Measurements from ENCODE around the gene OAS1.
A peak's percentile ranks its signal among the peaks of the same experiment; 100 is the strongest.

The OAS1 gene

DNA sequence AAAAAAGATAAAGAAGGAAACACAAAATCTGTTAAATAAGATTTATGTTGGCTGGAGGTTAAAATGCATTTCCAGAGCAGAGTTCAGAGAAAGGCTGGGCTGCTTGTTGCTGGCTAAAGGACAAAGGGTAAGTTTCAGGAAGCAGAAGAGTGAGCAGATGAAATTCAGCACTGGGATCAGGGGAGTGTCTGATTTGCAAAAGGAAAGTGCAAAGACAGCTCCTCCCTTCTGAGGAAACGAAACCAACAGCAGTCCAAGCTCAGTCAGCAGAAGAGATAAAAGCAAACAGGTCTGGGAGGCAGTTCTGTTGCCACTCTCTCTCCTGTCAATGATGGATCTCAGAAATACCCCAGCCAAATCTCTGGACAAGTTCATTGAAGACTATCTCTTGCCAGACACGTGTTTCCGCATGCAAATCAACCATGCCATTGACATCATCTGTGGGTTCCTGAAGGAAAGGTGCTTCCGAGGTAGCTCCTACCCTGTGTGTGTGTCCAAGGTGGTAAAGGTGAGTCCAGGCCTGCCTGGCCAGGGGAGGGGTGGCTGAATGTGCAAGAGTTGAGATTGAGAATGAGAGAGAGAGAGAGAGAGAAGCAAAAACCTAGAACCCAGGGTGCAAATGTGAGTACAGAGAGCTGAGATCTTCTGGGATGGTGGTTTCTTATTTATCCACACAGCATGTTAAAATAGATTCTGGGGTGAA, at the start of gene OAS1:
Gene OAS1, plus strand, starts transcription at position 251 of the 703 bp plus-strand sequence. Its CDS starts 78 bp downstream, at position 329.
- peak; percentile 62 for DNase-seq (ENCODE audit: low spot score)

DNA sequence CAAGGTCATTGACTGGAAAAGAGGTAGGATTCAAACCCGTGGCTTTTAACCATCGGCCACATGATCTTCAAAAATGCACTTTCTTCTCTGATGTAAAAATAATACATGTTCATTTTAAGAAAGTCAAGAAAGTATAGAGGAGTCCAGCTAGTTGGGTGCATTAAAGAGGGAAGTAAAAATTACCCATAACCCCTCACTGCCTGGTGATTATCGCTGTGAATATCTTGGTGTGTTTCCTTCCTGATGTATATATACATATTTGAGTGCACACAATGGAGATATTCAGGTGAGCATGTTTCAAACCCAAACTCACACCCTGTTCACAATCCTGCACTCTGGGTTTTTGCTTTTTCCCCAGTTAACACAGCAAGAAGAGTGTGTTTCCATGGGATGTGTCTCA, 47.5 kb upstream of the OAS1 start:
- no peak for DNase-seq (ENCODE audit: low spot score)

DNA sequence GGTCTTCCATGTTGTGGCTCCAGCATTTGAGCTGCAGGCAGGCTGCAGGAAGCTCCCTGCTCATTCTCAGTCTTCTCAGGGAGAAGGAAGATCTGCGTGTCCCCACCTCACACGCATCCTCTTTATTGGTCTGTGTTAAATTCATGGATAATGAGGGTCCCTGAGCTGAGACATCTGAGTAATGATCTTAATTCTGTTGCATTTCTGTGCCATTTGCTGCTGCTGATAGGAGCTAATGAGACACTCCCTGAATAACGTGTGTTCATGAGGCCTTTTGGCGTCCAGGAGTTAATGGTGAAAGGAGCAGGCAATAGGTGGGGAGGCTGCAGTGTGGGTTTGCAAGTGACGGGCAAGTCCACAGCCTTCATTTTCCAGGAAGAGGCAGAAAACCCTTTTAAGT, 46.6 kb upstream of the OAS1 start:
- DNase-seq (ENCODE audit: low spot score) = no peak

DNA sequence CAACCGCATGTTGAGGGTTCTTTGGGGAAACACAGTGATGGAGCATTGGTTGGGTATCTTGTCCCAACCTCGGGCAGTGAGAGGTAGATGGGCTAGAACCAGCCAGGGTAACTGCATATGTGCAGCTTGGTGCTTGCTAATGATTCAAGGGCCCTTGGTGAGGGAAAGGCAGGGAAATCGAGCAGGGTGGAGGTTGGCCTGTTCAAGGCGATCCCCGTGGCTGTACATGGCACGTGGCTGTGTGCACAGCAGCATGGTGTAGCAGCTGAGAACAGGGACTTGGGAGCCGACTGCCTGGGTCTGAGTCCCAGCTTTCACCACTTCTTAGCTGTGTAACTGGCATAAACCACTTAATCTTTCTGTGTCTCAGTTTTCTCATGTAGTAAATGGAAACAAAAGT, 45.5 kb upstream of the OAS1 start:
- no peak for DNase-seq (ENCODE audit: low spot score)

DNA sequence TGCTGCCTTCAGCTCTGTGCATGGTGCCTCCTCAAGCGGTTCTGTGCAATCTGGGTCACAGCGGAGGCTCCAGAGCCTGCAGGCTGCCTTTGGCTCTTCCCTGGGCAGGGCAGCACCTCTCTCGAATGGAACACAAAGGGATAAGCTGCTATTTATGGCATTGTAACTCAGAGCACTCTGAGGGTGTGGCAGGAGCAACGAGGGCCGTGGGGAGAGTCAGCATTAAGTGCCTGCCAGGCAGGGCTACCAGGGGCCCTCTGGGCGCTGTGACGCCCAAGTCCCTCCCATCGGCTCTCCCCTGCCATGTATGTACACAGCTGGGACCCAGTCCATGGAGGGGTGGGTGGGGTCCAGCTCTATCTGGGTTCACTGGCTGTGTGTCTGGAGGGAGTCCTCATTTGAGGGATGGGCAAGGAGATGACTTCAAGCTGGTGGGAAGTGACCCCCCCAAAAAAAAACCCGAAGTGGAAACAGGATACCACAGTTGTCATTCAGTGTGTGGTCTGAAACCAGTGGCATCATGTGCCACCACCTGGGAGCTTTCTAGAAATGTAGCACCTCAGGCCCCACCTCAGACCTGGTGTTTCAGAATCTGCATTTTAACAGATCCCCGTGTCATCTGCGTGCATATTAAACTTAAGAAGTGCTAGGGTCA, 44.0 kb upstream of the OAS1 start:
- no peak for DNase-seq (ENCODE audit: low spot score)

DNA sequence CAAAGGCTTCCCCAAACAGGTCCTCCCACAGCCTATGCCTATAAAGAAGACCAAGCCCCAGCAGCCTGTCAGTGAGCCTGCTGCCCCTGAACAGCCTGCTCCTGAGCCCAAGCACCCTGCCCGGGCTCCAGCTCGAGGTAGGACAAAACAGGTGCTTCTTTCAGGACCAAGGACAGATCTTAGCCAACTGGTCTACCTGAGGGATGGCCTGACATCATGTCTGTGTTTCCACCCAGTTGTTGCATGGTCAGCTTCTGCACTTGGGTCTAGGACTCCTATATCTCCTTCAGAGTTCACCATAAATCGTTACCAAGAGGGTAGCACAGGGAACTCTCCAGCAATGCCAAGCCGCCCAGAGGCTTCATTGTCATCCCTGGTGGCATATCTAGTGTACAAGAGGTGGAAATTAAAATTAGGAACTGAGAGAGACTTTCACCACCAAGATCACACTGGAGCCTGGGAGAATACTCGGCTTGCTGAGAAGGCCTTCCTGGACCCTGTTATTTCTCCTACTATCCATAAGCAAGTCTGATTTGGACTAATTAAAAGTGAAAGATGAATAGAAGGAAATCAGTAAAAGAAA, 38.2 kb upstream of the OAS1 start:
- DNase-seq (ENCODE audit: low spot score) = no peak

DNA sequence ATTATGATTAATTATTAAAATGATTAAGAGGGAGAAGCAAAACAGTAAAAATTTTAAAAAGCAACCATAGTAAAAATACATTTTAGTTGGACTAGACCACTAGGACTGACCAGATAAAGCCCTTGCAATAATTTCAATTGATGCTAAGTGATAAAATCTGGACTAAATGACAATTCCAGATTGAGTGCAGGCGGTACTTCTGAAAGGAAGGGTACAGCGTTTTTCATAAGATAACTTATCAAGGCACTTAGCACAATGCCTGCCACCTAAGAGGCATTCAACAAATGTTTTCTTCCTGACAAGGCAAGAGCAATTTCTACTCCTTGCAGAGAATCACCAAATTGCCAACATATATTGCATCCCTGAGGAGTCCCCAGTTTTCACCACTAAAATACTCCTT, 37.7 kb upstream of the OAS1 start:
- no peak for DNase-seq (ENCODE audit: low spot score)

DNA sequence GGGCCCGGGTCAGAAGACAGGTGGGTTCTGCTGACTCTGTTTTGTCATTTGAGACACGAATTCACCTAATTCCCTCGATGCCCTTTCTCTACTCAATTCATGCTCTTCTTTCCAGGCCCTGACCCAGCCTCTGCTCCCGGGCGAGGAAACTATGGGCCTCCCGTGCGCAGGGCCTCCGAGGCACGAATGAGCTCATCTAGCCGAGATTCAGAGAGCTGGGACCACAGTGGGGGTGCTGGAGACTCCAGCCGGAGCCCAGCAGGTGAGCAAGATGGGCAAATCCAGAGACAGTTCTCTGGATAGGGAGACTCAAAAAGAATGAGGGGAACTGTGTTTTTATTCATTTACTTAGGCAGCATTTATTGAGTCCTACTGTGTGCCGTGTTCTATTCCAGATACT, 37.0 kb upstream of the OAS1 start:
- DNase-seq (ENCODE audit: low spot score) = no peak

DNA sequence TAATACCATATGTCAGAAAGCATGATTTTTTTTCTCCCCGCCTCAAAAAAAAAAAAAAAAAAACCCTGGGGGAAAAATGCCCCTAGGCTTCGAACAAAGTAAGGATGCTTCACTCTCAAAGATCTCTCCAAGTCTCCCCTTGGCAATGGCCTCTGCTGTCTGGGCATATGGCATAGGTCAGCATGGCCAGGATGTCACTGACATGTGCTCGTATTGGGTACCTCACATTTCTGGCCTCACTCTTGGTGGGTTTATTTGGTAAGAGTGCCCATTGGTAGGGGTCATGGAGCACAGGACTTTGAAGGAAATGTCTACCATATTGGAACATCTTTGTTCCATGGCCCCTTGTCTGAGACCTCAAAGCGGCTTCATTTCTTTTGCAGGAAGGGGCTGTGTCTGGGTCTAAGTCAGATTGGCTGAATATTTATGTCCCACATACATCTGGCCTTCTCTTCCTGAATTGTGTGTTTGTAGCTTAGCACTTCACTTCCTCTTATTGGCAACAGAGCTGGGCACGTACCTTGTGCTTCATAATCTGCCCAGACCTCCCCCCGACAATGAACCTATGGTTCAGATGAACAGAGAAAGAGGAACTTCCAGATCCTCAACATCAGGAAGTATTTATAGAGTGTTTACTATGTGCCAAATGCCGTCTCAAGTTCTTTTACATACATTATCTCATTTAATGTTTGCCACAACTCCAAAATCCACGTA, 36.3 kb upstream of the OAS1 start:
- peak; percentile 8 for DNase-seq (ENCODE audit: low spot score)

DNA sequence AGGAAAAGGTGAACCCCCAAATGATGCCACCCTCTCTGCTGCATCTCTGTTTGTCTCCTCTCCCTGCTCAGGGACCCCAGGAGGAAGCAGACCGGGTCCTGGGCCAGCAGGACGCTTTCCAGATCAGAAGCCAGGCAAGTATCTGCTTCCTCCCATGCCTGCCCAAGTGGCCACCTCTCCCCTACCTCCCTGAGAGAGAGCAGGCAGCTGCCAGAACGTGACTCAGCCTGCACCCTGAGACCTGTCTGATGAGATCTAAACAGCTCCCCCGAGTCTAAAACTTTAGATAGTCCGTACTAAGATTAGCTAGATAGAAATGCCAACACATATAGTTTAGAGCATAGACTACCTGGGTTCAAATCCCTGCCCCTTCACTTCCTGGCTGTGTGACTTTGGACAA, 31.2 kb upstream of the OAS1 start:
- no peak for DNase-seq (ENCODE audit: low spot score)

DNA sequence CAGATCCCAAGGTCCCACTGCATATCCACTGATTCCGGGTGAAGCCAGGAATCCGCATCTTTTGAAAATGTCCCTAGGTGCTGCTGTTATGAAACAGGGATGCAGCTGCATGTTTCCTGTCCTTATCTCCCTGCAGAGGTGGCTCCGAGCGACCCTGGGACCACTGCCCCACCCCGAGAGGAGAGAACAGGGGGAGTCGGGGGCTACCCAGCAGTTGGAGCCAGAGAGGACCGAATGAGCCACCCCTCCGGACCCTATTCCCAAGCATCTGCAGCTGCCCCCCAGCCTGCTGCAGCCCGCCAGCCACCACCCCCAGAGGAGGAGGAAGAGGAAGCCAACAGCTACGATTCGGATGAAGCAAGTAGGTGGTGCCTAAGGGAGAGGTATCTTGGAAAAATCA, 30.3 kb upstream of the OAS1 start:
- DNase-seq (ENCODE audit: low spot score) = no peak

DNA sequence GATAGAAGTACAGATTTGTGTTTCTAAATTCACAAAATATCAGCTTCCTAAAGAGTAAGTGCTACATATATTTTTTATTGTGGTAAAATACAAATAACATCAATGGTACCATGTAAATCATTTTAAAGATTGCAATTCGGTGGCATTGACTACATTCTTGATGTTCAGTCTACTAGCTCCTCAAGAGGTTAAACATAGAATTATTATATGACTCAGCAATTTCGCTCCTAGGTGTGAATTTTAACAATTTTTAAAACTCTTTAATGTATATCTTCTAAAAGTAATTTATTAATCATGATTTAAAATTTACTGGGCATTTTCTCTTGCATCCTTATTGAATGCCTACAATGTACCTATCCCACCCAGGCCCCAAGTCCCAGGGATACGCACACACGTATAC, 29.8 kb upstream of the OAS1 start:
- DNase-seq (ENCODE audit: low spot score) = no peak

DNA sequence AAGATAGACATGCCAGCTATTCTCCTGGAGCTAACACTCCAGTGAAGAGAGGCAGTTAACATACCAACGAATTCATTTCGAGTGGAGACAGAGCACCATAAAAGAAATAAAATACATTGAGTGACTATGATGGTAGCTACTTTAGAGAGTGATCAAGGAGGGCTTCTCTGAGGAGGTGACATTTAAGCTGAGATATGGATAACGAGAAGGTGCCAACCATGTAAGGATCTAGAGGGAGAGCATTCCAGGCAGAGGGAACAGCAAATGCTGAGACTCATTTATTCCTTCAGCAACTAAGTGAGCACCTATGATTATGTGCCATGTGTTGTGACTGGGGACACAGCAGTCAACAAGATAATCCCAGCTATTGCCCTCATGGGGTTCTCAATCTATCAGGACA, 28.3 kb upstream of the OAS1 start:
- no peak for DNase-seq (ENCODE audit: low spot score)

DNA sequence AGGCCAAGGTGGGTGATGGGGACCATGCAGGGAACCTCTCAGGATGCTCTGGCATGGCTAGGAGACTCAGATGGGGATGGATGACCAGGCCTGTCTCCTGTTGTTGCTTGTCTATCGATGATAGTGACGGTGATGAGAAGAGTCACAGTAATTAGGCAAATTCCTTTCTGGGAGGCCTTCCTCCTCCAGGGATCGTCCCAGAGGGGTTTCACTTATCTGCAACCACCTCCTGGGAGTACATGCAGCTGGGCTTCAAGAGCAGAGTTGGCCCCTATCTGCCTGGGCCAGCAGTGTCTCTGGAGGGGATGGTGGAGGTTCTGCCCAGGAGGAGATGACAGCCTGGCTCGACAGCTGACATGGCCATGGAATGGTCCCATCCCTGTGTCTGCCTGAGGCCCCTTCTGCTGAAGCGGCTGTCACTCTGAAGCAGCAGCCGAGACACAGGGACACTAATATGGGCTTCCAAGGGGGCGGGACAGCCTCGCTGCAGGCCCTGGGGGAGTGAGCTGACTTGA, 27.5 kb upstream of the OAS1 start:
- no peak for DNase-seq (ENCODE audit: low spot score)

DNA sequence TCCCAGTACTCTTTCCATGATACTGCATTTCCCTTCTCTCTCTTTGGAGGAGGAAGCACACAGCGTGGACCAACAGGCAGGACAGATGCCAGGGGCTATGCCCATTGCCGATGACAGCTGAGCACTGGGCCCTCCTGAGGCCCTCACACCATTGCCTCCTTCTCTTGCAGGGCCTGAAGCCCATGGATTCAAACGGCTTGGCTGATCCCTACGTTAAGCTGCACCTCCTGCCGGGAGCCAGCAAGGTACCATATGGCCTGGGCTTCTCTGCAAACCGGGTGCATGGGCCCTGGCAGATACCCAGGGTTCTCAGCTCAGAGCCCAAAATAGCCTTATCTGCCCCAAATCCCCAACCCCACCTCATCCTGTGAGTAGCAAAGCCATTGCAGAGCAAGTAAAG, 25.2 kb upstream of the OAS1 start:
- DNase-seq (ENCODE audit: low spot score) = no peak

DNA sequence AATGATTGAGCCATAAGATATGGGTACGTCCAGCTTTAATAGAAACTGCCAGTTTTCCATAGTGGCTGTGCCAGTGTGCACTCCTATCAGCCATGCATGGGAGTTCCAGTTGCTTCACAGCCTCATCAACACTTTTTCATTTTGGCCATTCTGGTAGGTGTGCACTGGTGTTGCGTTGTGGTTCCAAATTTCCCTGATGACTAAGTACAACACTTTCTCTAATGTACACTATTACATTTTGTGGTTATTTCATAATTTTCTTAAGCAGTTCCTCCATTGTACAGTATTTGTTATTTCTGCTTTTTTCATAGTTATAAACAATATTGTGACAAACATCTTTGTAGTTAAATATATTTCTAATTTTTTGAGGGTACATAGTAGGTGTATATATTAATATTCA, 21.5 kb upstream of the OAS1 start:
- no peak for DNase-seq (ENCODE audit: low spot score)

DNA sequence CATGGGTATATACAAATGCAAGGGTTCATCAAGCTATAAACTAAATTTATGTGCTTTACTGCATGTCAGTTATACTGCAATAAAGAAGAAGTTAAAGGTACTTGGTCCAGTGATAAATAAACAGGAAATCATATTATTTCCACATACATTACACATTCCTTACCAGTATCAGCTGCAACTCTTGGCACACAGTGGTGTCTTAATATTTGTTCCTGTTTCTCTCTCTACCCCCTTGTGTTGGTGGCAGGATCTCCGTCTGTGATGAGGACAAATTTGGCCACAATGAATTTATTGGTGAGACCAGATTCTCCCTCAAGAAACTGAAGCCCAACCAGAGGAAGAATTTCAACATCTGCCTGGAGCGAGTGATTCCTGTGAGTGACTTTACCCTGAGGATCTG, 19.2 kb upstream of the OAS1 start:
- no peak for DNase-seq (ENCODE audit: low spot score)

DNA sequence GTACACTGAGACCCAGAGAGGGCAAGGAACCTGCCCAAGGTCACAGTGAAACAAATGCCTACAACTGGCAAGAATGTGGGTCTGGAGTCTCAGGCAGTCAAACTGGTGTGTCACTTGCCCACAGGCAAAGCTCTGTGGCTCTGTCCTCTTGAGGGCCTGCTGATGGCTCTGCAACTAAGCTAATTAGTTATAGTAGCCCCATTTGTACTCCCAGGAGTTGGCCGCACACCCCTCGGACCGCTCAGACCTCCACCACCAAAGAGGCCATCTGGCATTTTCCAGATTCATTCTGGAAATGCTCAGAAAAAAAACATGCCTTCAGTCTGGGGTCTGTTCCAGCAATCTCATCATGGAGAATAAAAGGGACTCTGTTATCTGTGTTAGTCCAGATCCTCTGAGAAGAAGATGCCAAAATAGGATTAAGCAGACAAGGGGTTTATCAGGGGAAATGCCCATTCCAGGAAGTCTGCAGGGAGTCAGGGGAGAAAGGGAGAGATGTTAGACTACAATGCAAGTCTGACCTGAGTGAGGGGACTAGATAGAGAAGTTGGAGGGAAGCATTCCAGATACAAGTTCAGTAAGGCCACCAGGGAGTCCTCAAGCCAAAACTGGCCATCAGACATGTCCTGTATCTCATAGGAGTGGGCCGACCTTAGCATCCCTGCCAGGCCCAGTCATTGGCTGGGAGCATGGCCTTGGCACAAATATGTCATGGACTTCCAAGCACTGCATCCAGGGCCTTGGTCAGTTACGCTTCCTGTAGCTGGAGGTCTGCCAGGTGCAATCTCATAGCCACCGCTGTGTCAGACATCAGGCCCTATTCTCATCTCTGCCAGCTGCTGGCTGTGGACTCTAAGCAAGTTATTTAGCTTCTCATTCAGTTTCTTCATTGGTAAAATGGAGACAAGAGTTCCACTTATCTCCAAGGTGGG, 15.4 kb upstream of the OAS1 start:
- DNase-seq (ENCODE audit: low spot score) = peak; percentile 47

DNA sequence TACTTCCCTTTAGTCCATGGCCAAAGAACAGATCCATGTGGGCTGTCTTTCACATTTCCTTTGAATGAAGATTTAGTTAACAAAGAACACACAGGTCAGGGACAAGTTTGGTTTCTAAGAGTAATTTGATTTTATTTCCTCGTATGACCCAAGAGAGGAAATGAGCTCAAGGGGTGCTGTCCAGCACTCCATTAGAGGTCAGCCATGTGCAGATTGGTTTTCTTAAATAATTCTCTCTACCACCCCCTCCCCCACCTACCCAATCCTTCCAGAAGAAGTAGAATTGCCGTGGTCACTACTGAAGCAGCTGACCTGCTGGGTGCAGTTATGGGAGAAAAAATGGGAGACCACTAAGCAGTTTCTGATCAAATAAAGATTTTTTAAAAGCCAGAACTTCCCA, 13.9 kb upstream of the OAS1 start:
- DNase-seq (ENCODE audit: low spot score) = no peak

DNA sequence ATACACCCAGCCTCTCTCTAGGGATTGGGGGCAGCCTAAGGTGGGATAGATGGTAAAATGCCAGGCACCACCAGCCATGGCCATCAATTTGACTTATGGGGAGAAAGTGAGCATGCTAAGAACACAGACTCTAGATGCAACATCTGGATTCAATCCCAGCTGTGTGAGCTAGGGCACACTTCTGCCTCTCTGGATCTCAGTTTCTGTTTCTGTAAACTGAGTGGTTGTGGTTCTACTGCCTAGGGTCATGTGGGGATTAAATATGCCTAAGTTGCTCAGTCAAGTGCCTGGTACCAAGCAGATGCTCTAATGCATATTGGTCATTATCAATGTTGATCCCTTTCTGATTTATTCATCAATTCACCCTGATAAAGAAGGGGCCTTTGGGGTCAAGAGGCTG, 12.6 kb upstream of the OAS1 start:
- no peak for DNase-seq (ENCODE audit: low spot score)

DNA sequence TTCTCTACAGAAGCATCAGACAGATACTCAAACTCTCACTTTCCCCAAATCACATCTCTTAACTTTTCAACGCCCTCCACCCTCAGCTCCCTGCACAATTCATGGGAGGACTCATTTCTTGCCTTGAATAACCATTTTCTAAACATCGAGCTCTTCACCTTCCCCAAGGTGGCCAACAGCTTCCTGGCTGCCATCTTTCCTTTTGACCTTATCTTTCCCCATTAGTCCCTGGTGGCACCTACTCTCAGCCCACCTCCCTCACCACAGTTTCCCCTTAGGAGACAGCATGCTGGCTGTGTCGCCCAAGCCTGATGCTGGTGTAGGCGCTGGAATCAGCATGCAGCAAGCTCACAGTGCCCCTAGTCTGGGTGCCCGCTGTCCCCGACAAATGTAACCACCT, 8.4 kb upstream of the OAS1 start:
- no peak for DNase-seq (ENCODE audit: low spot score)
